Measurements from ENCODE around the gene ZFPM1. TPM values are rescaled to one million over a fixed set of nuclear protein-coding genes. Genes with fewer than 3 reads are reported as not detected.

Gene ZFPM1
- total RNA-seq (2022) (5.0 and 6.2 TPM in 2 replicates), Bru-seq, nascent RNA (percentile 28 among the genes with signal in this experiment), BruChase-seq, experiment 1, labeled RNA remaining after a 6-hour chase (percentile 30 among the genes with signal in this experiment), BruChase-seq, experiment 2, labeled RNA remaining after a 2-hour chase (percentile 27 among the genes with signal in this experiment)
- long read RNA-seq, partial matches to known transcripts, result 0 of 18 reads
- long read RNA-seq, other reads (novel, unspliced or antisense), result 18 of 18 reads

GRCh38 chr16:88453217-88453531 is at the start of gene ZFPM1:
Gene ZFPM1 (plus strand): TSS chr16:88453280. CDS start chr16:88453639, 359 bp downstream.
- Mint-ChIP-seq H3K4me1 (ENCODE audit: insufficient read depth, unreplicated experiment) (no peaks in the 10 kb centered on the region), H3K4me3 (ENCODE audit: unreplicated experiment) (peak within 1 kb of the TSS; percentile 87), H3K36me3 (ENCODE audit: insufficient read depth, unreplicated experiment) (no peaks in the 10 kb centered on the region), H3K27me3 (ENCODE audit: insufficient read depth, unreplicated experiment) (peaks cover 17% of the 10 kb centered on the region), H3K27ac (ENCODE audit: low read depth, unreplicated experiment) (peak within 1 kb of the TSS; percentile 76), H3K9me3 (ENCODE audit: unreplicated experiment) (no peaks in the 10 kb centered on the region)
- intact Hi-C loops (cut with micrococcal nuclease), result no loop called here
- ChIA-PET POLR2A (interaction anchor here (0.7 to 1.4 kb wide), 2 partner anchors 12 to 117 kb away, joined by 3 to 5 read pairs; partner anchors contain the start of gene ZC3H18), CTCF (no interaction called here)
- no TSS peak for BruUV-seq (replicated peaks)
- no peak for TF ChIP-seq CTCF (IDR thresholded peaks at IDR 0.05; ENCODE audit: unreplicated experiment)
- no peak for DNase-seq (ENCODE audit: unreplicated experiment)

- peaks cover 10% of the 10 kb centered on the region for H3K9me3 Mint-ChIP-seq (ENCODE audit: unreplicated experiment)
- CTCF ChIA-PET, result interaction anchor here (0.6 kb wide), 1 partner anchor 15 kb away, joined by 4 read pairs; no protein-coding TSS in a partner anchor
- POLR2A ChIA-PET, result no interaction called here
- no peak overlapping the region for H3K4me3 Mint-ChIP-seq (ENCODE audit: unreplicated experiment)
- intact Hi-C loops (cut with micrococcal nuclease), result no loop called here
- TF ChIP-seq CTCF (IDR thresholded peaks at IDR 0.05; ENCODE audit: unreplicated experiment), result no peak
- DNase-seq (ENCODE audit: unreplicated experiment), result no peak
- H3K27ac Mint-ChIP-seq (ENCODE audit: low read depth, unreplicated experiment), result no peak overlapping the region
- no peaks in the 10 kb centered on the region for H3K27me3 Mint-ChIP-seq (ENCODE audit: insufficient read depth, unreplicated experiment)
- no peaks in the 10 kb centered on the region for H3K36me3 Mint-ChIP-seq (ENCODE audit: insufficient read depth, unreplicated experiment)
- peaks cover 7% of the 10 kb centered on the region for H3K4me1 Mint-ChIP-seq (ENCODE audit: insufficient read depth, unreplicated experiment)
- no TSS peak for BruUV-seq (replicated peaks)
Measured at GRCh38 chr16:88403794-88404581, 49.1 kb upstream of the ZFPM1 start.

GRCh38 chr16:88404769-88405168 is 48.3 kb upstream of the ZFPM1 start:
- Mint-ChIP-seq H3K4me1 (ENCODE audit: insufficient read depth, unreplicated experiment) (peaks cover 7% of the 10 kb centered on the region), H3K4me3 (ENCODE audit: unreplicated experiment) (no peak overlapping the region), H3K27ac (ENCODE audit: low read depth, unreplicated experiment) (no peak overlapping the region), H3K27me3 (ENCODE audit: insufficient read depth, unreplicated experiment) (no peaks in the 10 kb centered on the region), H3K36me3 (ENCODE audit: insufficient read depth, unreplicated experiment) (no peaks in the 10 kb centered on the region), H3K9me3 (ENCODE audit: unreplicated experiment) (peaks cover 10% of the 10 kb centered on the region)
- ChIA-PET POLR2A (no interaction called here), CTCF (no interaction called here)
- DNase-seq (ENCODE audit: unreplicated experiment), result no peak
- no peak for TF ChIP-seq CTCF (IDR thresholded peaks at IDR 0.05; ENCODE audit: unreplicated experiment)
- no TSS peak for BruUV-seq (replicated peaks)
- intact Hi-C loops (cut with micrococcal nuclease), result no loop called here

- no peaks in the 10 kb centered on the region for H3K36me3 Mint-ChIP-seq (ENCODE audit: insufficient read depth, unreplicated experiment)
- no peak for TF ChIP-seq CTCF (IDR thresholded peaks at IDR 0.05; ENCODE audit: unreplicated experiment)
- intact Hi-C loops (cut with micrococcal nuclease), result no loop called here
- no TSS peak for BruUV-seq (replicated peaks)
- peaks cover 7% of the 10 kb centered on the region for H3K4me1 Mint-ChIP-seq (ENCODE audit: insufficient read depth, unreplicated experiment)
- POLR2A ChIA-PET, result no interaction called here
- no peak overlapping the region for H3K27ac Mint-ChIP-seq (ENCODE audit: low read depth, unreplicated experiment)
- CTCF ChIA-PET, result interaction anchor here (0.6 kb wide), 1 partner anchor 370 kb away, joined by 3 read pairs; no protein-coding TSS in a partner anchor
- no peak for DNase-seq (ENCODE audit: unreplicated experiment)
- no peaks in the 10 kb centered on the region for H3K27me3 Mint-ChIP-seq (ENCODE audit: insufficient read depth, unreplicated experiment)
- H3K4me3 Mint-ChIP-seq (ENCODE audit: unreplicated experiment), result no peak overlapping the region
- peaks cover 10% of the 10 kb centered on the region for H3K9me3 Mint-ChIP-seq (ENCODE audit: unreplicated experiment)
Measured at GRCh38 chr16:88405216-88406060, 47.6 kb upstream of the ZFPM1 start.
